A673 (cell line): ENCODE results near the gene TMEM200C. TPM values are rescaled to one million over a fixed set of nuclear protein-coding genes. Genes with fewer than 3 reads are reported as not detected.

Experiments
- BruUV-seq: library from RNA; stranded (reverse); fragments of 400-500 nt; replicated peaks from 2 replicates; lab custom pipeline; 2021; lab: Mats Ljungman, UMichigan
- CTCF ChIA-PET: fragments of 300-600 bp; sonication (Branson Sonifier 250); formaldehyde crosslinking; loops from one replicate; lab custom pipeline; 2022; ENCODE audit warnings: antibody characterized with exemption; lab: Charles Lee
- POLR2A ChIA-PET: fragments of 300-600 bp; sonication (Branson Sonifier 250); formaldehyde crosslinking; loops from one replicate; lab custom pipeline; 2022; ENCODE audit warnings: antibody characterized with exemption; ENCODE audit not compliant: low non-redundant PET; lab: Charles Lee
- DNase-seq: peaks from one replicate; pipeline ENCODE4 v3.0.0-alpha.2; 2015; ENCODE audit warnings: low spot score
- H3K27ac ChIP-seq: fragments of 200-600 bp; sonication (generic); 2 replicates; pipeline ENCODE4 v1.5.1; 2016; ENCODE audit warnings: mixed run types, low read depth, mild to moderate bottlenecking, mixed read lengths, antibody characterized with exemption, low read length; ENCODE audit not compliant: poor library complexity, severe bottlenecking
- H3K27me3 ChIP-seq: fragments of 200-600 bp; sonication (generic); replicated peaks from 2 replicates; pipeline ENCODE4 v1.6.1; 2017; ENCODE audit warnings: mixed run types, low read depth, mild to moderate bottlenecking, mixed read lengths, antibody characterized with exemption, low read length; ENCODE audit not compliant: insufficient read depth, poor library complexity
- H3K36me3 ChIP-seq: fragments of 200-600 bp; sonication (generic); 2 replicates; pipeline ENCODE4 v1.6.1; 2016; ENCODE audit warnings: mixed run types, mild to moderate bottlenecking, mixed read lengths, antibody characterized with exemption, low read length; ENCODE audit not compliant: insufficient read depth, poor library complexity, severe bottlenecking
- H3K4me1 ChIP-seq: fragments of 200-600 bp; sonication (generic); 2 replicates; pipeline ENCODE4 v1.6.1; 2017; ENCODE audit warnings: mixed run types, mild to moderate bottlenecking, mixed read lengths, antibody characterized with exemption, low read length; ENCODE audit not compliant: insufficient read depth, poor library complexity, severe bottlenecking
- H3K4me3 ChIP-seq: fragments of 200-600 bp; sonication (generic); 2 replicates; pipeline ENCODE4 v1.5.1; 2016; ENCODE audit warnings: low read depth, mixed run types, mild to moderate bottlenecking, mixed read lengths, low read length; ENCODE audit not compliant: poor library complexity, severe bottlenecking
- H3K9me3 ChIP-seq: fragments of 200-600 bp; sonication (generic); 2 replicates; pipeline ENCODE4 v1.6.1; 2016; ENCODE audit warnings: mixed run types, low read depth, mild to moderate bottlenecking, mixed read lengths, antibody characterized with exemption, low read length; ENCODE audit not compliant: poor library complexity, severe bottlenecking
- CTCF ChIP-seq: fragments of 300-800, 200-600 bp; sonication (generic); conservative IDR thresholded peaks from 2 replicates; pipeline ENCODE4 v1.5.1; 2017; ENCODE audit warnings: low read depth, mild to moderate bottlenecking, antibody characterized with exemption, low read length, moderate library complexity, mixed read lengths
- EZH2 ChIP-seq: fragments of 200-600 bp; sonication (generic); IDR thresholded peaks from 2 replicates; pipeline ENCODE4 v1.6.1; 2017; ENCODE audit warnings: borderline replicate concordance, low read depth, mild to moderate bottlenecking, mixed read lengths, antibody characterized with exemption, low read length; ENCODE audit not compliant: poor library complexity, severe bottlenecking
- intact Hi-C: fragments of 100-400 bp; cut with micrococcal nuclease; formaldehyde crosslinking; loops from one replicate; pipeline ENCODE4 v1.10.0; 2022; ENCODE audit not compliant: unreplicated experiment
- total RNA-seq: library from RNA; stranded (reverse); gene quantifications from 2 replicates; pipeline ENCODE4 v1.2.3, GENCODE V29; 2021

TMEM200C gene
- total RNA-seq, 1 experiment from 2014 or later, result not detected

DNA sequence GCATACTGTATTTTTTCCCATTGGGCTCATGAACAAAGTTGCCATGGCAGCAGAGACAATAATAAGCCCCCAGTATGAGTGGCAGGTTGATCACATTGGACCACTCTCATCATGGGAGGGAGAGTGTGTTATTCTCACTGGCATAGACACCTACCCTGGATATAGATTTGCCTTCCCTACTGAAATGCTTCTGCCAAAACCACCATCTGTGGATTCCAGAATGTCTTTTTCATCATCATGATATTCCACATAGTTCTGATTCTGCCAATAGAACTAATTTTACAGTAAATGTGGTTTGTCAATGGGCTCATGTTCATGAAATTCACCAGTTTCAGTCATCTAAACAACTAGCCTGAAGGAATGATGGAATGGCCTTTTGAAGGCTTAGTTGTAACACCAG is 18.4 kb downstream of the TMEM200C start:
- ChIA-PET POLR2A (no interaction called here), CTCF (no interaction called here)
- no peaks in the 10 kb centered on the region for H3K27me3 ChIP-seq
- H3K4me3 ChIP-seq, result no peak overlapping the region
- no peaks in the 10 kb centered on the region for H3K36me3 ChIP-seq
- H3K4me1 ChIP-seq, result no peaks in the 10 kb centered on the region
- no peak overlapping the region for H3K27ac ChIP-seq
- H3K9me3 ChIP-seq, result no peaks in the 10 kb centered on the region
- no TSS peak for BruUV-seq
- DNase-seq, result no peak
- TF ChIP-seq CTCF (no peak), EZH2 (no peak)
- intact Hi-C loops, result no loop called here

DNA sequence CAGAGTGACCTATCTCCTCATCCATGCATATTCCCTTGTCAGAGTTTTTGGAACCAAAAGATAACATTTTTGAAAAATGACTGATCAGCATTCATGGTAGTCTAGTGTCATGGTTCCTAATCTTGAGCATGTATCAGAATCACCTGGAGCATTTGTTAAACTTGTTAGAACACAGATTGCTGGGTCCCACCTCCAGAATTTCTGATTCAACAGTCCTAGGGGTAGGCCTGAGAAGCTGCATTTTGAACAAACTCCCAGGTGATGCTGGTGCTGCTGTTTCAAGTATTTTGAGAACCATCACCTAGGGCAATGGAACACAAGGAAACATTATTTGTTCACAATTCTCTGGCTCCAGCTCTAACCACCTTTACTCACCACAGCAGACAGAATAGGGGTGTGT is 21.0 kb downstream of the TMEM200C start:
- H3K9me3 ChIP-seq, result no peaks in the 10 kb centered on the region
- no peak for TF ChIP-seq EZH2
- TF ChIP-seq CTCF, result no peak
- H3K36me3 ChIP-seq, result no peaks in the 10 kb centered on the region
- CTCF ChIA-PET, result no interaction called here
- POLR2A ChIA-PET, result no interaction called here
- no TSS peak for BruUV-seq
- H3K4me3 ChIP-seq, result no peak overlapping the region
- intact Hi-C loops, result no loop called here
- no peak for DNase-seq
- H3K4me1 ChIP-seq, result no peaks in the 10 kb centered on the region
- no peaks in the 10 kb centered on the region for H3K27me3 ChIP-seq
- H3K27ac ChIP-seq, result no peak overlapping the region

DNA sequence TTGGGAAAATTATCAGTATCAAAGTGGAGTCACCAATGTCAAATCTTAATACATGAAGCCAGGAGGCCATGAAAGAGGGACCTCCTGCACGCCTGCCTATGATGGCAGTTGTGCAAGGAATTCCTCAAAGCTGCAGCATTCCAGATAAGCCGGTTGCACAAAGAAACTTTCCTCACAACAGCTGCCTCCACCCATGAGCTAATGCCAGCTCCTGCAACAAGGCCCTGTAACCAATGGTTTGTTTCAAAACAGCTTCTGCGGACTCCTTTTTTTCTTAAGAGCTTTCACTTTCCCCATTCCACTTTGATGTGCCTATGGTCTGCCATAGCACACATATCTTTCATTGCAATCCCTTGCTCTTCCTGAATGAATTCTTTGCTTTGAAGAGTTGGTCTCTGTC is 22.4 kb downstream of the TMEM200C start:
- no TSS peak for BruUV-seq

More for the DNA sequence above, 22.4 kb downstream of the TMEM200C start:
- CTCF ChIA-PET, result no interaction called here
- H3K36me3 ChIP-seq, result no peaks in the 10 kb centered on the region
- H3K9me3 ChIP-seq, result no peaks in the 10 kb centered on the region
- no peak for DNase-seq
- TF ChIP-seq CTCF (no peak), EZH2 (no peak)
- no peak overlapping the region for H3K27ac ChIP-seq
- POLR2A ChIA-PET, result no interaction called here
- H3K4me1 ChIP-seq, result no peaks in the 10 kb centered on the region
- intact Hi-C loops, result no loop called here
- no peaks in the 10 kb centered on the region for H3K27me3 ChIP-seq
- H3K4me3 ChIP-seq, result no peak overlapping the region
